PC-9 (cell line): Measurements from ENCODE around the gene NRSN1. TPM values are rescaled to one million over a fixed set of nuclear protein-coding genes. Genes with fewer than 3 reads are reported as not detected.

Experiments used
- BruUV-seq: library from RNA; stranded (reverse); fragments of 400-500 nt; replicated peaks from 2 replicates; lab custom pipeline; 2021; lab: Mats Ljungman, UMichigan
- CTCF ChIA-PET: fragments of 300-600 bp; sonication (Branson Sonifier 250); formaldehyde crosslinking; loops from one replicate; lab custom pipeline; 2022; ENCODE audit warnings: antibody characterized with exemption; lab: Charles Lee
- POLR2A ChIA-PET: fragments of 300-600 bp; sonication (Branson Sonifier 250); formaldehyde crosslinking; loops from one replicate; lab custom pipeline; 2022; ENCODE audit warnings: antibody characterized with exemption; ENCODE audit not compliant: unreplicated experiment; lab: Charles Lee
- DNase-seq, 2 experiments: peaks; one replicate each; pipeline versions ENCODE4 v3.0.0 to v3.0.0-alpha.2; 2015 to 2022; ENCODE audit warnings: mixed read lengths in 1 of 2
- H2AFZ ChIP-seq: fragments of 200-600 bp; sonication (generic); 2 replicates; pipeline ENCODE4 v1.8.1; 2017; ENCODE audit warnings: antibody characterized with exemption
- H3F3A ChIP-seq: fragments of 200-600 bp; sonication (generic); 2 replicates; pipeline ENCODE4 v1.8.1; 2017; ENCODE audit warnings: antibody characterized with exemption, mild to moderate bottlenecking, low read depth; ENCODE audit not compliant: insufficient read depth
- H3K27ac ChIP-seq: fragments of 200-600 bp; sonication (generic); 2 replicates; pipeline ENCODE4 v1.6.1; 2016; ENCODE audit warnings: mixed run types
- H3K27me3 ChIP-seq: fragments of 200-600 bp; sonication (generic); 2 replicates; pipeline ENCODE4 v1.6.1; 2016; ENCODE audit warnings: low read depth, mixed run types; ENCODE audit not compliant: insufficient read depth
- H3K36me3 ChIP-seq: fragments of 200-600 bp; sonication (generic); 2 replicates; pipeline ENCODE4 v1.6.1; 2016; ENCODE audit warnings: low read depth, mixed run types
- H3K4me1 ChIP-seq: fragments of 200-600 bp; sonication (generic); replicated peaks from 2 replicates; pipeline ENCODE4 v1.6.1; 2016; ENCODE audit warnings: mixed run types; ENCODE audit not compliant: insufficient read depth
- H3K4me2 ChIP-seq: fragments of 200-600 bp; sonication (generic); 2 replicates; pipeline ENCODE4 v1.6.1; 2017; ENCODE audit warnings: mixed run types
- H3K4me3 ChIP-seq: fragments of 200-600 bp; sonication (generic); 2 replicates; pipeline ENCODE4 v1.6.1; 2016; ENCODE audit warnings: mixed run types
- H3K79me2 ChIP-seq: fragments of 200-600 bp; sonication (generic); 2 replicates; pipeline ENCODE4 v1.6.1; 2017; ENCODE audit warnings: low read depth, mixed run types
- H3K9me2 ChIP-seq: fragments of 200-600 bp; sonication (generic); 2 replicates; pipeline ENCODE4 v1.8.1; 2017; ENCODE audit warnings: mild to moderate bottlenecking; ENCODE audit not compliant: insufficient read depth
- H3K9me3 ChIP-seq: fragments of 200-600 bp; sonication (generic); 2 replicates; pipeline ENCODE4 v1.8.1; 2016; ENCODE audit warnings: low read depth; ENCODE audit not compliant: insufficient read depth
- H4K20me1 ChIP-seq: fragments of 200-600 bp; sonication (generic); 2 replicates; pipeline ENCODE4 v1.8.1; 2017; ENCODE audit not compliant: insufficient read depth
- EZH2 ChIP-seq: fragments of 200-600 bp; sonication (generic); IDR thresholded peaks from 2 replicates; pipeline ENCODE4 v1.8.0; 2017; ENCODE audit warnings: antibody characterized with exemption, low read depth
- intact Hi-C: fragments of 100-400 bp; cut with micrococcal nuclease; formaldehyde crosslinking; loops from one replicate; pipeline ENCODE4 v1.10.0; 2022; ENCODE audit not compliant: unreplicated experiment
- total RNA-seq: library from RNA; stranded (reverse); gene quantifications from 2 replicates; pipeline ENCODE4 v1.2.3, GENCODE V29; 2021
- TF ChIP-seq, protein P1 (sequence below): fragments of 200-600 bp; sonication (generic); conservative IDR thresholded peaks from 2 replicates; pipeline ENCODE4 v1.6.1; 2017; ENCODE audit warnings: mixed run types, antibody characterized with exemption, mild to moderate bottlenecking, moderate library complexity

The NRSN1 gene
- total RNA-seq, 1 experiment from 2014 or later, result not detected

DNA sequence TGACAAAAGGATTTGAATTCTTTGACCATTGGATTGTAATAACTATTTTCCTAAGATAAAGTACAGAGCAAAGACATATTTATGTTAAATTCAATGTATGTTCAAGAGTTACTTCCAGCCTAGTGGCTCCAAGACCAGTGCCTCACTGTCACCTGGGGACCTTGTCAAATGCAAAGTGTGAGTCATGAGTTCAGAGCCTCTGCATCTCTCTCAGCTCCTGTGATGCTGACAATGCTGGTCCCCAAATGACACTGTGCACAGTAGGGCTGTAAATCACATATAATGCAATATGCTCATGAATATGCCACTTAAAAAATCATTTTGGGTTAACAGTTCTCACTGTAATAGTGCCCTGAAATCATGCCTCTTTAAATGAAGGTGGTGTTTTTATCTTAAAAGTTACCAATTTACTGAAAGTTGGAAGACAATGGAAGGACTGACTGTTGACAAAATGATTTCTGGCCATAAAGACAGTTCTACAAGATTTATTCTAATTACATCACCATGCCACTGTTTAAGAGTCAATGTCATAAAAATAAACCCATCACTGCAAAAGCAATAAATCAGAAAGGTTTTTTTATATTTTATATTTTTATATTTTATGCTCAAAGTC lies 62.1 kb downstream of the NRSN1 start:
- no peaks in the 10 kb centered on the region for H3K27me3 ChIP-seq
- H2AFZ ChIP-seq, result no peak overlapping the region
- DNase-seq, result no peak
- H3K9me2 ChIP-seq, result no peaks in the 10 kb centered on the region
- H3K27ac ChIP-seq, result no peak overlapping the region
- H3K4me3 ChIP-seq, result no peak overlapping the region
- intact Hi-C loops, result no loop called here
- H3F3A ChIP-seq, result no peaks in the 10 kb centered on the region
- ChIA-PET CTCF (no interaction called here), POLR2A (no interaction called here)
- no peak overlapping the region for H3K4me2 ChIP-seq
- TF ChIP-seq, protein P1, sequence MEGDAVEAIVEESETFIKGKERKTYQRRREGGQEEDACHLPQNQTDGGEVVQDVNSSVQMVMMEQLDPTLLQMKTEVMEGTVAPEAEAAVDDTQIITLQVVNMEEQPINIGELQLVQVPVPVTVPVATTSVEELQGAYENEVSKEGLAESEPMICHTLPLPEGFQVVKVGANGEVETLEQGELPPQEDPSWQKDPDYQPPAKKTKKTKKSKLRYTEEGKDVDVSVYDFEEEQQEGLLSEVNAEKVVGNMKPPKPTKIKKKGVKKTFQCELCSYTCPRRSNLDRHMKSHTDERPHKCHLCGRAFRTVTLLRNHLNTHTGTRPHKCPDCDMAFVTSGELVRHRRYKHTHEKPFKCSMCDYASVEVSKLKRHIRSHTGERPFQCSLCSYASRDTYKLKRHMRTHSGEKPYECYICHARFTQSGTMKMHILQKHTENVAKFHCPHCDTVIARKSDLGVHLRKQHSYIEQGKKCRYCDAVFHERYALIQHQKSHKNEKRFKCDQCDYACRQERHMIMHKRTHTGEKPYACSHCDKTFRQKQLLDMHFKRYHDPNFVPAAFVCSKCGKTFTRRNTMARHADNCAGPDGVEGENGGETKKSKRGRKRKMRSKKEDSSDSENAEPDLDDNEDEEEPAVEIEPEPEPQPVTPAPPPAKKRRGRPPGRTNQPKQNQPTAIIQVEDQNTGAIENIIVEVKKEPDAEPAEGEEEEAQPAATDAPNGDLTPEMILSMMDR, result no peak
- no peak for TF ChIP-seq EZH2
- no TSS peak for BruUV-seq
- no peaks in the 10 kb centered on the region for H3K9me3 ChIP-seq
- H4K20me1 ChIP-seq, result no peaks in the 10 kb centered on the region
- no peaks in the 10 kb centered on the region for H3K36me3 ChIP-seq
- no peaks in the 10 kb centered on the region for H3K79me2 ChIP-seq
- no peaks in the 10 kb centered on the region for H3K4me1 ChIP-seq

DNA sequence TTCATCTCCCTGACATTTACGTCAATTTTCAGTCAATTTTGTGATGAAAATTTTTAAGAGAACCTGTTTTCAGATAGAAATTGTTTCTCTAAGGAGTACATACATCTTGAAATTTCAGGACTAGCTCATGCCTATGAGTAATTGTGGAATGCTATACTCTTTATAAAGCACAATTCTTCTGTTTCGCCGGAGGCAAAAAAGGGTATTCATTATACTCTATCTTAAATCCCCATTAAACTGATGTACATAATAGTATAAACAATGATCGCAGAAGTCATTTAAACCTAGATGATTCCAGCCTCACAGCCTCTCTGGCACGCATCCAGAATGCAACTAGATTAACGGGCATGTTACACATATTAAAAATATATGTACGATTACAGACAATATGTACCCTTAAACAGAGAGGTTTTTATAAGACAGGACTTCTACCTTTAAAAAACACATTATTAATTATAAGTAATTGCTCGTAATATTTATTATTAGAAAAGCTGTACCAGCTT lies 62.6 kb downstream of the NRSN1 start:
- Histone ChIP-seq H3K4me1 (no peaks in the 10 kb centered on the region), H2AFZ (no peak overlapping the region), H3F3A (no peaks in the 10 kb centered on the region), H3K9me3 (no peaks in the 10 kb centered on the region), H3K27ac (no peak overlapping the region), H3K27me3 (no peaks in the 10 kb centered on the region), H3K4me2 (no peak overlapping the region), H3K4me3 (no peak overlapping the region), H3K79me2 (no peaks in the 10 kb centered on the region), H3K9me2 (no peaks in the 10 kb centered on the region), H4K20me1 (no peaks in the 10 kb centered on the region), H3K36me3 (no peaks in the 10 kb centered on the region)
- CTCF ChIA-PET, result no interaction called here
- TF ChIP-seq, protein P1, result no peak
- no peak for TF ChIP-seq EZH2
- intact Hi-C loops, result no loop called here
- no TSS peak for BruUV-seq
- POLR2A ChIA-PET, result no interaction called here
- DNase-seq, result no peak

DNA sequence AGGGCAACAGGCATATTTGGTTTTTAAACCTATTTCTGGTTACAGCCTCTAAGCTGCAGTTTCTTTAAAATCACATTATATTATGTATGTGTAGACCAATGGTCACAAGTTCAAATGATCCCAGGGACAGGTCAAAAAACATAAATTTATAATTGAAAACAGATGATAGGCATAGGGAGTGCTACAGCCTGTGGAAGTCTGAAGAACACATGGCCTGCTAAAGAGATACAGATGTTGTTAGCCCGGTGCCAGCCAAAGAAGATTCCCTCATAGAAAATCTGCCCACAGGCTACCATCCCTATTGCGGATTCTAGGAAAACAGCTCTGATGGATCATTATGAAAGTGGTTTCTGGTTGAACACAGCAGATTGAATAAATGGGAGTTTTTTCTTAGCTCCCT lies 65.3 kb downstream of the NRSN1 start:
- H4K20me1 ChIP-seq, result no peaks in the 10 kb centered on the region
- H3K4me1 ChIP-seq, result no peaks in the 10 kb centered on the region
- BruUV-seq, result no TSS peak
- no peak overlapping the region for H3K27ac ChIP-seq
- H3K9me3 ChIP-seq, result no peaks in the 10 kb centered on the region
- H3K4me3 ChIP-seq, result no peak overlapping the region
- H3K36me3 ChIP-seq, result no peaks in the 10 kb centered on the region
- POLR2A ChIA-PET, result no interaction called here
- H3K79me2 ChIP-seq, result no peaks in the 10 kb centered on the region
- CTCF ChIA-PET, result no interaction called here
- intact Hi-C loops, result no loop called here
- H3K27me3 ChIP-seq, result no peaks in the 10 kb centered on the region
- no peak overlapping the region for H2AFZ ChIP-seq
- no peaks in the 10 kb centered on the region for H3F3A ChIP-seq
- DNase-seq, result no peak
- H3K4me2 ChIP-seq, result no peak overlapping the region
- TF ChIP-seq, protein P1, result no peak
- TF ChIP-seq EZH2, result no peak
- no peaks in the 10 kb centered on the region for H3K9me2 ChIP-seq
